ENCODE data around the gene MYOD1. TPM values are rescaled to one million over a fixed set of nuclear protein-coding genes. Genes with fewer than 3 reads are reported as not detected.

MYOD1 gene
- total and polyA plus RNA-seq, 12 donors: not detected

DNA sequence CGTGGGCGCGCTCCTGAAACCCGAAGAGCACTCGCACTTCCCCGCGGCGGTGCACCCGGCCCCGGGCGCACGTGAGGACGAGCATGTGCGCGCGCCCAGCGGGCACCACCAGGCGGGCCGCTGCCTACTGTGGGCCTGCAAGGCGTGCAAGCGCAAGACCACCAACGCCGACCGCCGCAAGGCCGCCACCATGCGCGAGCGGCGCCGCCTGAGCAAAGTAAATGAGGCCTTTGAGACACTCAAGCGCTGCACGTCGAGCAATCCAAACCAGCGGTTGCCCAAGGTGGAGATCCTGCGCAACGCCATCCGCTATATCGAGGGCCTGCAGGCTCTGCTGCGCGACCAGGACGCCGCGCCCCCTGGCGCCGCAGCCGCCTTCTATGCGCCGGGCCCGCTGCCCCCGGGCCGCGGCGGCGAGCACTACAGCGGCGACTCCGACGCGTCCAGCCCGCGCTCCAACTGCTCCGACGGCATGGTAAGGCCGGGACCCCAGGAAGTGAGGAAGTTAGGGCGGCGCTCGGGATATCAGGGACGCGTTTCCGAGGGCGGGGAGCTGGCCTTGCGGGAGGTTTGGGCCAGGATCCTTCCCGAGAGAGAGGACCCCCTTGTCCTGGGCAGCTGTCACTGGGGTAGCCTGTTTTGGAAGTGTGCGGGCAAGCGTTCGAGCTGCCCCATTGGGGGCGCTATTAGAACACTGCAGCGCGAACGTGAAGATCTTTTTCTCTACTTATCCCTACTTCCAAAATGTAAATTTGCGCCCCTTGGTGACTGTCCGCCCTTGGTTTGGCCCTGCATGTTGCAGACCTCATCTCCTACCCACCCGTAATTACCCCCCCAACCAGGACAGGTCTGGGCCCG is 796 bp downstream of the MYOD1 start:
- DNase-seq: no peak
- H3K36me3 ChIP-seq (replicated peaks in 1 of 2): no peaks in the 10 kb centered on the region
- H3K27me3 ChIP-seq: peaks cover 59% of the 10 kb centered on the region
- H3K4me1 ChIP-seq (replicated peaks in 1 of 2): peaks cover 0 to 5% of the 10 kb centered on the region in 2 donors
- no peaks in the 10 kb centered on the region for H3K9me3 ChIP-seq (replicated peaks in 1 of 3)
- no peak overlapping the region for H3K27ac ChIP-seq
- intact Hi-C loops (cut with DNase I): loop anchor here in 1 of 2 donors (10.0 kb wide), 1 partner anchor 125 kb away; no protein-coding TSS in a partner anchor
- TF ChIP-seq POLR2A (IDR thresholded peaks at IDR 0.05): no peak
- TF ChIP-seq, protein P1, sequence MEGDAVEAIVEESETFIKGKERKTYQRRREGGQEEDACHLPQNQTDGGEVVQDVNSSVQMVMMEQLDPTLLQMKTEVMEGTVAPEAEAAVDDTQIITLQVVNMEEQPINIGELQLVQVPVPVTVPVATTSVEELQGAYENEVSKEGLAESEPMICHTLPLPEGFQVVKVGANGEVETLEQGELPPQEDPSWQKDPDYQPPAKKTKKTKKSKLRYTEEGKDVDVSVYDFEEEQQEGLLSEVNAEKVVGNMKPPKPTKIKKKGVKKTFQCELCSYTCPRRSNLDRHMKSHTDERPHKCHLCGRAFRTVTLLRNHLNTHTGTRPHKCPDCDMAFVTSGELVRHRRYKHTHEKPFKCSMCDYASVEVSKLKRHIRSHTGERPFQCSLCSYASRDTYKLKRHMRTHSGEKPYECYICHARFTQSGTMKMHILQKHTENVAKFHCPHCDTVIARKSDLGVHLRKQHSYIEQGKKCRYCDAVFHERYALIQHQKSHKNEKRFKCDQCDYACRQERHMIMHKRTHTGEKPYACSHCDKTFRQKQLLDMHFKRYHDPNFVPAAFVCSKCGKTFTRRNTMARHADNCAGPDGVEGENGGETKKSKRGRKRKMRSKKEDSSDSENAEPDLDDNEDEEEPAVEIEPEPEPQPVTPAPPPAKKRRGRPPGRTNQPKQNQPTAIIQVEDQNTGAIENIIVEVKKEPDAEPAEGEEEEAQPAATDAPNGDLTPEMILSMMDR (IDR thresholded peaks at IDR 0.05): no peak
- WGBS, 4 donors: 0 to 3% (median 2%) methylated on average over 2 to 85 of the region's 85 CpGs
- no peak overlapping the region for H3K4me3 ChIP-seq

DNA sequence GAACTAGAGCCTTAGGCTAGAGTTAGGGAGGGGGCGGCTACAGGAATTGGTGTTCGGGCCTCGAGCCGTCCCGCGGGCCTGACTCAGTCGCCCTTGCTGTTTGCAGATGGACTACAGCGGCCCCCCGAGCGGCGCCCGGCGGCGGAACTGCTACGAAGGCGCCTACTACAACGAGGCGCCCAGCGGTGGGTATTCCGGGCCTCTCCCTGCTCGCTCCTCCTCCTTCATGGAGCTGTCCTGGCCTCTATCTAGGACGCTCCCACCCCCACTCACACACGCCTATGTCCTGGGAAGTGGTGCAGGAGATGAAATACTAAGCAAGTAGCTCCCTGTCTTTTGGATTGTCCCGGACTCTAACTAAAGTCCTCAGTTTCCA is 1.4 kb downstream of the MYOD1 start:
- TF ChIP-seq, protein P1 (IDR thresholded peaks at IDR 0.05): no peak
- no peak for TF ChIP-seq POLR2A (IDR thresholded peaks at IDR 0.05)
- intact Hi-C loops (cut with DNase I): no loop called here
- 0 to 7% (median 3%) methylated on average over 7 to 24 of the region's 24 CpGs for WGBS, 4 donors
- H3K27ac ChIP-seq: no peak overlapping the region
- H3K27me3 ChIP-seq: peaks cover 59% of the 10 kb centered on the region
- DNase-seq: no peak
- H3K4me1 ChIP-seq (replicated peaks in 1 of 2): peaks cover 0 to 5% of the 10 kb centered on the region in 2 donors
- no peaks in the 10 kb centered on the region for H3K36me3 ChIP-seq (replicated peaks in 1 of 2)
- no peak overlapping the region for H3K4me3 ChIP-seq
- no peaks in the 10 kb centered on the region for H3K9me3 ChIP-seq (replicated peaks in 1 of 3)

DNA sequence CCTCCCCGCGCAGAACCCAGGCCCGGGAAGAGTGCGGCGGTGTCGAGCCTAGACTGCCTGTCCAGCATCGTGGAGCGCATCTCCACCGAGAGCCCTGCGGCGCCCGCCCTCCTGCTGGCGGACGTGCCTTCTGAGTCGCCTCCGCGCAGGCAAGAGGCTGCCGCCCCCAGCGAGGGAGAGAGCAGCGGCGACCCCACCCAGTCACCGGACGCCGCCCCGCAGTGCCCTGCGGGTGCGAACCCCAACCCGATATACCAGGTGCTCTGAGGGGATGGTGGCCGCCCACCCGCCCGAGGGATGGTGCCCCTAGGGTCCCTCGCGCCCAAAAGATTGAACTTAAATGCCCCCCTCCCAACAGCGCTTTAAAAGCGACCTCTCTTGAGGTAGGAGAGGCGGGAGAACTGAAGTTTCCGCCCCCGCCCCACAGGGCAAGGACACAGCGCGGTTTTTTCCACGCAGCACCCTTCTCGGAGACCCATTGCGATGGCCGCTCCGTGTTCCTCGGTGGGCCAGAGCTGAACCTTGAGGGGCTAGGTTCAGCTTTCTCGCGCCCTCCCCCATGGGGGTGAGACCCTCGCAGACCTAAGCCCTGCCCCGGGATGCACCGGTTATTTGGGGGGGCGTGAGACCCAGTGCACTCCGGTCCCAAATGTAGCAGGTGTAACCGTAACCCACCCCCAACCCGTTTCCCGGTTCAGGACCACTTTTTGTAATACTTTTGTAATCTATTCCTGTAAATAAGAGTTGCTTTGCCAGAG is 2.0 kb downstream of the MYOD1 start:
- TF ChIP-seq, protein P1 (IDR thresholded peaks at IDR 0.05): no peak
- no peak for TF ChIP-seq POLR2A (IDR thresholded peaks at IDR 0.05)
- Histone ChIP-seq H3K27ac (no peak overlapping the region), H3K27me3 (peaks cover 59% of the 10 kb centered on the region), H3K9me3 (replicated peaks in 1 of 3) (peaks cover 0 to 6% (median 0%) of the 10 kb centered on the region in 3 donors), H3K36me3 (replicated peaks in 1 of 2) (no peaks in the 10 kb centered on the region), H3K4me3 (no peak overlapping the region), H3K4me1 (replicated peaks in 1 of 2) (peaks cover 0 to 5% of the 10 kb centered on the region in 2 donors)
- intact Hi-C loops (cut with DNase I): no loop called here
- 6 to 15% (median 9%) methylated on average over 20 to 56 of the region's 56 CpGs for WGBS, 4 donors
- DNase-seq: no peak

DNA sequence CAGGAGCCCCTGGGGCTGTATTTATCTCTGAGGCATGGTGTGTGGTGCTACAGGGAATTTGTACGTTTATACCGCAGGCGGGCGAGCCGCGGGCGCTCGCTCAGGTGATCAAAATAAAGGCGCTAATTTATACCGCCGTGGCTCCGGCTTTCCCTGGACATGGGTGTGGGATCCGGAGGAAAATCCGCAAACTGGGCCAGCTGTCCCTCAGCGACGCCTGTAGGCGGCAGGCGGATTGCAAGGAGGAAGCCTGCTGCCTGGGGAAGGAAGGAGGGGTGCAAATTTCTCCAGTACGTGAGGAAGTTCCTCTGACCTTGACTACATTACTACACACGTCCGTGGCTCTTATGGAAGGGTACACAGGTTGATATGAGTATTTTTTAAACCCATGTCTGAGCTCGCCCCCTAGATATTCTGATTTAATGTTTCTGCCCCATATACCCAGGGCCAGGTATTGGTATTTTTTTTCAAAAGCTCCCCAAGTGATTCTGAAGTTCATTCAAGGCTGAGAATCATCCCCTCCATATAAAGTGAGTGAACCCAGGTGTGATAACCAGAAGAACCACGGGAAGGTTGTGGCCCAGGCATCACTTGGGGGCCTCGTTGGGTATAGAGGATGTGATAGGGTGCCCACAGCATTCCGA is 2.8 kb downstream of the MYOD1 start:
- peaks cover 0 to 6% (median 0%) of the 10 kb centered on the region in 3 donors for H3K9me3 ChIP-seq (replicated peaks in 1 of 3)
- TF ChIP-seq, protein P1 (IDR thresholded peaks at IDR 0.05): peak in 1 of 6 experiments; percentile 23
- TF ChIP-seq POLR2A (IDR thresholded peaks at IDR 0.05): no peak
- intact Hi-C loops (cut with DNase I): no loop called here
- peaks cover 59% of the 10 kb centered on the region for H3K27me3 ChIP-seq
- H3K4me1 ChIP-seq (replicated peaks in 1 of 2): peaks cover 0 to 5% of the 10 kb centered on the region in 2 donors
- DNase-seq: no peak
- 10 to 18% (median 14%) methylated on average over 21 to 25 of the region's 25 CpGs for WGBS, 4 donors
- H3K4me3 ChIP-seq: no peak overlapping the region
- H3K27ac ChIP-seq: no peak overlapping the region
- H3K36me3 ChIP-seq (replicated peaks in 1 of 2): no peaks in the 10 kb centered on the region

Data from adrenal gland (tissue), 12 donors.